AG20443 (cell line): ENCODE measurements around the gene KIF25.

ENCODE experiments used
- DNase-seq: peaks from one replicate; pipeline ENCODE4 v3.0.0; 2012; ENCODE audit warnings: low spot score, mixed read lengths

The KIF25 gene

GRCh38 chr6:168037242-168037641 lies 39.8 kb downstream of the KIF25 start:
- no peak for DNase-seq

- DNase-seq = no peak
Measured at GRCh38 chr6:168037856-168038255, 40.4 kb downstream of the KIF25 start.

GRCh38 chr6:168038576-168039140 lies 41.2 kb downstream of the KIF25 start:
- no peak for DNase-seq

- DNase-seq = no peak
Measured at GRCh38 chr6:168039301-168039700, 41.8 kb downstream of the KIF25 start.

GRCh38 chr6:168039849-168040248 lies 42.4 kb downstream of the KIF25 start:
- no peak for DNase-seq

- DNase-seq = no peak
Measured at GRCh38 chr6:168040856-168041496, 43.5 kb downstream of the KIF25 start.

- DNase-seq = no peak
Measured at GRCh38 chr6:168041928-168042327, 44.5 kb downstream of the KIF25 start.

GRCh38 chr6:168042426-168043192 lies 45.1 kb downstream of the KIF25 start:
- DNase-seq = no peak

- DNase-seq = no peak
Measured at GRCh38 chr6:168043193-168043847, 45.8 kb downstream of the KIF25 start.

- no peak for DNase-seq
Measured at GRCh38 chr6:168043848-168044415, 46.5 kb downstream of the KIF25 start.

- DNase-seq = no peak
Measured at GRCh38 chr6:168044521-168045130, 47.2 kb downstream of the KIF25 start.

- no peak for DNase-seq
Measured at GRCh38 chr6:168045141-168045691, 47.7 kb downstream of the KIF25 start.

- no peak for DNase-seq
Measured at GRCh38 chr6:168045706-168046620, 48.5 kb downstream of the KIF25 start.

GRCh38 chr6:168046696-168047095 lies 49.2 kb downstream of the KIF25 start:
- DNase-seq = no peak

- no peak for DNase-seq
Measured at GRCh38 chr6:168047841-168048723, 50.6 kb downstream of the KIF25 start.

GRCh38 chr6:168048724-168049025 lies 51.2 kb downstream of the KIF25 start:
- DNase-seq = no peak

- DNase-seq = no peak
Measured at GRCh38 chr6:168049277-168049676, 51.8 kb downstream of the KIF25 start.

- DNase-seq = no peak
Measured at GRCh38 chr6:168049706-168050224, 52.3 kb downstream of the KIF25 start.

- no peak for DNase-seq
Measured at GRCh38 chr6:168050225-168050880, 52.9 kb downstream of the KIF25 start.
